Tibial nerve (tissue), 4 donors: Measurements from ENCODE around the gene BTF3L4.

ENCODE experiments used
- EP300 ChIP-seq, 2 donors: sonication (generic); formaldehyde crosslinking; IDR thresholded peaks; one replicate each; pipeline ENCODE4 v1.6.1; 2017; ENCODE audit warnings: antibody characterized with exemption in 2 of 2, mild to moderate bottlenecking in 1 of 2
- POLR2A ChIP-seq, 2 donors: fragments of 450-650 bp; IDR thresholded peaks; one replicate each; pipeline ENCODE4 v1.6.1; 2017; ENCODE audit warnings: antibody characterized with exemption in 2 of 2, mild to moderate bottlenecking in 2 of 2, moderate library complexity in 2 of 2
- TF ChIP-seq, protein P1 (sequence below), 5 experiments: fragments of 200-600 bp in 3 of 5; fragments of 450-650 bp in 2 of 5; sonication (generic) in 3 of 5; IDR thresholded peaks; one replicate each; pipeline ENCODE4 v1.5.1; 2016 to 2019; ENCODE audit warnings: antibody characterized with exemption in 5 of 5, mild to moderate bottlenecking in 3 of 5, moderate library complexity in 2 of 5

DNA sequence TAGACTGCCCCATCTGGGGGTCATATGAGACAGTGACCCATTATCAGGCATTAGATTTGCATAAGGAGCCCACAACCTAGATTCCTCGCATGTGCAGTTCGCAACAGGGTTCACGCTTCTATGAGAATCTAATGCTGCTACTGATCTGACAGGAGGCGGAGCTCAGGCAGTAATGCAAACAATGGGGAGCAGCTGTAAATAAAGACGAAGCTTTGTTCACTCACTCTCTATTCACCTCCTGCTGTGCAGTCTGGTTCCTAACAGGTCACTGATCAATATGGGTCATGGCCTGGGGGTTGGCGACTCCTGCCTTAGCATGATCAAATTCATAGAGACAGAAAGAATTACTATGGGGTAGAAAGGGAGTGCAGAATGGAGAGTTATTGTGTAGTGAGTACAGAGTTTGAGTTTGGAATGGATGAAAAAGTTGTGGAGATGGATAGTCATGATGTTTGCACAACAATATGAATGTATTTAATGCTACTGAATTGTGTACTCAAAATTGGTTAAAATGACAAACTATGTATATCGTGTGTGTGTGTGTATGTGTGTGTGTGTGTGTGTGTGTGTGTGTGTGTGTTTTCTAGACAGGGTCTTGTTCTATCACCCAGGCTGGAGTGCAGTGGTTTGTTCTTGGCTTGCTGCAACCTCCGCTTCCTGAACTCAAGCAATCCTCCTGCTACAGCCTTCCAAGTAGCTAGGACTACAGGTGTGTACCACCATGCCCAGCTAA, 42.2 kb downstream of the BTF3L4 start:
- TF ChIP-seq POLR2A (IDR thresholded peaks at IDR 0.05) (no peak), EP300 (IDR thresholded peaks at IDR 0.05) (no peak)
- TF ChIP-seq, protein P1, sequence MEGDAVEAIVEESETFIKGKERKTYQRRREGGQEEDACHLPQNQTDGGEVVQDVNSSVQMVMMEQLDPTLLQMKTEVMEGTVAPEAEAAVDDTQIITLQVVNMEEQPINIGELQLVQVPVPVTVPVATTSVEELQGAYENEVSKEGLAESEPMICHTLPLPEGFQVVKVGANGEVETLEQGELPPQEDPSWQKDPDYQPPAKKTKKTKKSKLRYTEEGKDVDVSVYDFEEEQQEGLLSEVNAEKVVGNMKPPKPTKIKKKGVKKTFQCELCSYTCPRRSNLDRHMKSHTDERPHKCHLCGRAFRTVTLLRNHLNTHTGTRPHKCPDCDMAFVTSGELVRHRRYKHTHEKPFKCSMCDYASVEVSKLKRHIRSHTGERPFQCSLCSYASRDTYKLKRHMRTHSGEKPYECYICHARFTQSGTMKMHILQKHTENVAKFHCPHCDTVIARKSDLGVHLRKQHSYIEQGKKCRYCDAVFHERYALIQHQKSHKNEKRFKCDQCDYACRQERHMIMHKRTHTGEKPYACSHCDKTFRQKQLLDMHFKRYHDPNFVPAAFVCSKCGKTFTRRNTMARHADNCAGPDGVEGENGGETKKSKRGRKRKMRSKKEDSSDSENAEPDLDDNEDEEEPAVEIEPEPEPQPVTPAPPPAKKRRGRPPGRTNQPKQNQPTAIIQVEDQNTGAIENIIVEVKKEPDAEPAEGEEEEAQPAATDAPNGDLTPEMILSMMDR (IDR thresholded peaks at IDR 0.05): no peak
